ENCODE data around the gene USP31.
"Not testable (repeated sequence)": the region's sequence is repeated elsewhere in the genome, so short reads cannot be mapped to it uniquely, and the experiment has no call there.

The USP31 gene

GRCh38 chr16:23149993-23150364 is 727 bp upstream of the USP31 start:
- Mint-ChIP-seq H3K27me3 (peaks cover 9% of the 10 kb centered on the region), H3K9me3 (no peaks in the 10 kb centered on the region), H3K4me3 (peak overlapping the region; percentile 86), H3K27ac (peak overlapping the region; percentile 75), H3K4me1 (peaks cover 31% of the 10 kb centered on the region), H3K36me3 (no peaks in the 10 kb centered on the region)
- no peak for DNase-seq
- CTCF ChIA-PET, result no interaction called here

GRCh38 chr16:23148513-23149266 is 562 bp downstream of the USP31 start:
- H3K4me3 Mint-ChIP-seq, result peak overlapping the region; percentile 96
- CTCF ChIA-PET, result interaction anchor here (0.9 kb wide), 1 partner anchor 337 kb away, joined by 3 read pairs; no protein-coding TSS in a partner anchor
- H3K27ac Mint-ChIP-seq, result peak overlapping the region; percentile 90
- no peaks in the 10 kb centered on the region for H3K36me3 Mint-ChIP-seq
- no peaks in the 10 kb centered on the region for H3K9me3 Mint-ChIP-seq
- peaks cover 36% of the 10 kb centered on the region for H3K4me1 Mint-ChIP-seq
- H3K27me3 Mint-ChIP-seq, result peaks cover 9% of the 10 kb centered on the region
- DNase-seq, result peak; percentile 56

- Mint-ChIP-seq H3K4me3 (peak overlapping the region; percentile 96), H3K27me3 (peaks cover 9% of the 10 kb centered on the region), H3K36me3 (no peaks in the 10 kb centered on the region), H3K4me1 (peaks cover 36% of the 10 kb centered on the region), H3K27ac (peak overlapping the region; percentile 90), H3K9me3 (no peaks in the 10 kb centered on the region)
- DNase-seq, result no peak
- CTCF ChIA-PET, result interaction anchor here (0.9 kb wide), 1 partner anchor 337 kb away, joined by 3 read pairs; no protein-coding TSS in a partner anchor
Measured at GRCh38 chr16:23148166-23148512, 1.1 kb downstream of the USP31 start.

GRCh38 chr16:23147666-23148065 is 1.6 kb downstream of the USP31 start:
- Mint-ChIP-seq H3K27ac (no peak overlapping the region), H3K4me3 (peak overlapping the region; percentile 96), H3K4me1 (peaks cover 36% of the 10 kb centered on the region), H3K9me3 (no peaks in the 10 kb centered on the region), H3K27me3 (peaks cover 9% of the 10 kb centered on the region), H3K36me3 (no peaks in the 10 kb centered on the region)
- CTCF ChIA-PET, result no interaction called here
- no peak for DNase-seq

GRCh38 chr16:23146877-23147601 is 2.2 kb downstream of the USP31 start:
- CTCF ChIA-PET, result no interaction called here
- H3K27ac Mint-ChIP-seq, result no peak overlapping the region
- no peaks in the 10 kb centered on the region for H3K36me3 Mint-ChIP-seq
- no peak for DNase-seq
- peaks cover 36% of the 10 kb centered on the region for H3K4me1 Mint-ChIP-seq
- no peaks in the 10 kb centered on the region for H3K9me3 Mint-ChIP-seq
- H3K27me3 Mint-ChIP-seq, result peaks cover 4% of the 10 kb centered on the region
- peak overlapping the region; percentile 1 for H3K4me3 Mint-ChIP-seq

- DNase-seq, result no peak
Measured at GRCh38 chr16:23145608-23146007, 3.6 kb downstream of the USP31 start.

GRCh38 chr16:23145186-23145585 is 4.1 kb downstream of the USP31 start:
- DNase-seq, result no peak
- H3K27me3 Mint-ChIP-seq, result peaks cover 4% of the 10 kb centered on the region
- no peaks in the 10 kb centered on the region for H3K9me3 Mint-ChIP-seq
- no peak overlapping the region for H3K4me3 Mint-ChIP-seq
- peaks cover 34% of the 10 kb centered on the region for H3K4me1 Mint-ChIP-seq
- CTCF ChIA-PET, result no interaction called here
- H3K36me3 Mint-ChIP-seq, result no peaks in the 10 kb centered on the region
- no peak overlapping the region for H3K27ac Mint-ChIP-seq

More at GRCh38 chr16:23145608-23146007, 3.6 kb downstream of the USP31 start:
- H3K27me3 Mint-ChIP-seq, result peaks cover 4% of the 10 kb centered on the region
- H3K4me1 Mint-ChIP-seq, result peaks cover 36% of the 10 kb centered on the region
- no peak overlapping the region for H3K27ac Mint-ChIP-seq
- CTCF ChIA-PET, result no interaction called here
- no peaks in the 10 kb centered on the region for H3K9me3 Mint-ChIP-seq
- H3K4me3 Mint-ChIP-seq, result no peak overlapping the region
- no peaks in the 10 kb centered on the region for H3K36me3 Mint-ChIP-seq

GRCh38 chr16:23144393-23144792 is 4.9 kb downstream of the USP31 start:
- H3K36me3 Mint-ChIP-seq, H3K27ac Mint-ChIP-seq, H3K27me3 Mint-ChIP-seq, CTCF ChIA-PET, H3K9me3 Mint-ChIP-seq, H3K4me3 Mint-ChIP-seq, DNase-seq: not testable (repeated sequence)
- peaks cover 28% of the 10 kb centered on the region for H3K4me1 Mint-ChIP-seq

GRCh38 chr16:23143391-23143790 is 5.9 kb downstream of the USP31 start:
- CTCF ChIA-PET, result interaction anchor here (0.6 kb wide), 1 partner anchor 823 kb away, joined by 3 read pairs; no protein-coding TSS in a partner anchor
- H3K9me3 Mint-ChIP-seq, result peaks cover 4% of the 10 kb centered on the region
- H3K27ac Mint-ChIP-seq, result no peak overlapping the region
- H3K4me1 Mint-ChIP-seq, result peaks cover 28% of the 10 kb centered on the region
- peaks cover 4% of the 10 kb centered on the region for H3K36me3 Mint-ChIP-seq
- no peaks in the 10 kb centered on the region for H3K27me3 Mint-ChIP-seq
- no peak for DNase-seq
- H3K4me3 Mint-ChIP-seq, result no peak overlapping the region

- H3K4me1 Mint-ChIP-seq, result peaks cover 17% of the 10 kb centered on the region
- peaks cover 12% of the 10 kb centered on the region for H3K9me3 Mint-ChIP-seq
- CTCF ChIA-PET, result no interaction called here
- H3K27ac Mint-ChIP-seq, result no peak overlapping the region
- peaks cover 4% of the 10 kb centered on the region for H3K36me3 Mint-ChIP-seq
- H3K4me3 Mint-ChIP-seq, result no peak overlapping the region
- no peak for DNase-seq
- H3K27me3 Mint-ChIP-seq, result no peaks in the 10 kb centered on the region
Measured at GRCh38 chr16:23141959-23142740, 7.1 kb downstream of the USP31 start.

GRCh38 chr16:23141500-23141899 is 7.8 kb downstream of the USP31 start:
- Mint-ChIP-seq H3K27ac (no peak overlapping the region), H3K36me3 (peaks cover 4% of the 10 kb centered on the region), H3K4me1 (peaks cover 10% of the 10 kb centered on the region), H3K9me3 (peaks cover 14% of the 10 kb centered on the region), H3K4me3 (no peak overlapping the region), H3K27me3 (no peaks in the 10 kb centered on the region)
- CTCF ChIA-PET, result no interaction called here
- no peak for DNase-seq

- Mint-ChIP-seq H3K4me3 (no peak overlapping the region), H3K36me3 (peaks cover 4% of the 10 kb centered on the region), H3K4me1 (peaks cover 10% of the 10 kb centered on the region), H3K27me3 (no peaks in the 10 kb centered on the region), H3K9me3 (peaks cover 14% of the 10 kb centered on the region), H3K27ac (no peak overlapping the region)
- CTCF ChIA-PET, result no interaction called here
- DNase-seq, result no peak
Measured at GRCh38 chr16:23141033-23141432, 8.2 kb downstream of the USP31 start.

- H3K36me3 Mint-ChIP-seq, result peaks cover 4% of the 10 kb centered on the region
- no peak for DNase-seq
- no peak overlapping the region for H3K4me3 Mint-ChIP-seq
- H3K27me3 Mint-ChIP-seq, result no peaks in the 10 kb centered on the region
- H3K4me1 Mint-ChIP-seq, result peaks cover 6% of the 10 kb centered on the region
- peaks cover 18% of the 10 kb centered on the region for H3K9me3 Mint-ChIP-seq
- CTCF ChIA-PET, result no interaction called here
- H3K27ac Mint-ChIP-seq, result no peak overlapping the region
Measured at GRCh38 chr16:23140107-23140506, 9.1 kb downstream of the USP31 start.

GRCh38 chr16:23137818-23138217 is 11.4 kb downstream of the USP31 start:
- Mint-ChIP-seq H3K27me3 (no peaks in the 10 kb centered on the region), H3K4me3 (no peak overlapping the region), H3K27ac (no peak overlapping the region), H3K36me3 (peaks cover 4% of the 10 kb centered on the region), H3K9me3 (peaks cover 18% of the 10 kb centered on the region), H3K4me1 (no peaks in the 10 kb centered on the region)
- DNase-seq, result no peak
- CTCF ChIA-PET, result no interaction called here
